Duodenal mucosa (tissue), 2 donors: ENCODE results near the gene COLEC11.

Experiments
- H3K27ac ChIP-seq: one replicate; pipeline ENCODE4 v1.7.0; 2013; ENCODE audit warnings: low read depth, low read length
- H3K27me3 ChIP-seq, 2 donors: one replicate each; pipeline ENCODE4 v1.7.0; 2013; ENCODE audit warnings: low read length in 2 of 2, control low read depth in 1 of 2; ENCODE audit not compliant: insufficient read depth in 2 of 2, control insufficient read depth in 1 of 2
- H3K36me3 ChIP-seq, 2 donors: one replicate each; pipeline ENCODE4 v1.7.0; 2013; ENCODE audit warnings: low read length in 2 of 2, control low read depth in 1 of 2; ENCODE audit not compliant: insufficient read depth in 2 of 2, control insufficient read depth in 1 of 2
- H3K4me1 ChIP-seq, 2 donors: one replicate each; pipeline ENCODE4 v1.7.0; 2013; ENCODE audit warnings: low read length in 2 of 2, control low read depth in 1 of 2; ENCODE audit not compliant: insufficient read depth in 2 of 2, control insufficient read depth in 1 of 2
- H3K4me3 ChIP-seq, 2 donors: one replicate each; pipeline ENCODE4 v1.7.0; 2013; ENCODE audit warnings: low read length in 2 of 2, low read depth in 1 of 2
- H3K9ac ChIP-seq, 2 donors: one replicate each; pipeline ENCODE4 v1.7.0; 2013; ENCODE audit warnings: low read length in 2 of 2, low read depth in 1 of 2
- H3K9me3 ChIP-seq, 2 donors: one replicate each; pipeline ENCODE4 v1.7.0; 2013; ENCODE audit warnings: low read length in 2 of 2, control low read depth in 1 of 2; ENCODE audit not compliant: control insufficient read depth in 1 of 2

COLEC11 gene

GRCh38 chr2:3597567-3597966, 2.7 kb downstream of the COLEC11 start:
- Histone ChIP-seq H3K36me3 (no peaks in the 10 kb centered on the region), H3K9ac (no peak overlapping the region), H3K4me1 (no peaks in the 10 kb centered on the region), H3K9me3 (no peaks in the 10 kb centered on the region), H3K27me3 (no peaks in the 10 kb centered on the region), H3K27ac (no peak overlapping the region), H3K4me3 (no peak overlapping the region)

DNA sequence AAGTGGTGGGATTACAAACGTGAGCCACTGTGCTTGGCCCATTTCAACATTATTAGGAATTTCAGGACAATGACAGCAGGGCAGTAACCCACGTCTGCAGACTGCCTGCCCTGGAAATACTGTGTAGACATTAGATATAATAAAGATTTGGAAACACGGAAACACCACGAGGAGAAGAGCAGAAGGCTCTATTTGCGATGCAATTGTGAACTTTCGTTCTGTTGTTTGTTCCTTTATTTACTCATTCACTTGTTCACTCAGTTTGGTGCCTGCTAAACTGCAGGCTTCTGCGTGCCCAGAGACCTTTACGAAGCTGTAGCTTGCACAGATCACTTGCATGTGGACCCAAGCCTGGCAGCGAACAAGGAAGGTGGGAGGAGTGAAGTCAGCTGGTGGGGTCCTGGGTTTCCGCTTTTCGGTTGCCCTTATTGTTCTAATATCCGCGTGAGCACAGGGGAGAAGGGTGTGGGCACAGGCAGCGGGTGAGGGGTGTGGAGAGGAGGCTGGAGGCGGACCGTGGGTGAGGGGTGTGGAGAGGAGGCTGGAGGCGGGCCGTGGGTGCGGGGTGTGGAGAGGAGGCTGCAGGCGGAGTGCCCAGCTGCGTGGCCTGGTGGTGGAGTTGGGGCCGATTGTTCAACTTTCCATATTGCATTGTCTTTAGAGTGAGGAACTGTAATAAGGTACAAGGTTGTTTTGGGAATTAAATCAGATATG, 3.4 kb downstream of the COLEC11 start:
- Histone ChIP-seq H3K36me3 (no peaks in the 10 kb centered on the region), H3K9me3 (no peaks in the 10 kb centered on the region), H3K9ac (no peak overlapping the region), H3K27me3 (no peaks in the 10 kb centered on the region), H3K4me1 (no peaks in the 10 kb centered on the region), H3K4me3 (no peak overlapping the region), H3K27ac (no peak overlapping the region)

GRCh38 chr2:3598912-3599854, 4.3 kb downstream of the COLEC11 start:
- H3K27ac ChIP-seq = no peak overlapping the region
- H3K4me1 ChIP-seq = no peaks in the 10 kb centered on the region
- H3K9ac ChIP-seq = no peak overlapping the region
- H3K9me3 ChIP-seq = no peaks in the 10 kb centered on the region
- H3K36me3 ChIP-seq = no peaks in the 10 kb centered on the region
- H3K27me3 ChIP-seq = no peaks in the 10 kb centered on the region
- no peak overlapping the region for H3K4me3 ChIP-seq

DNA sequence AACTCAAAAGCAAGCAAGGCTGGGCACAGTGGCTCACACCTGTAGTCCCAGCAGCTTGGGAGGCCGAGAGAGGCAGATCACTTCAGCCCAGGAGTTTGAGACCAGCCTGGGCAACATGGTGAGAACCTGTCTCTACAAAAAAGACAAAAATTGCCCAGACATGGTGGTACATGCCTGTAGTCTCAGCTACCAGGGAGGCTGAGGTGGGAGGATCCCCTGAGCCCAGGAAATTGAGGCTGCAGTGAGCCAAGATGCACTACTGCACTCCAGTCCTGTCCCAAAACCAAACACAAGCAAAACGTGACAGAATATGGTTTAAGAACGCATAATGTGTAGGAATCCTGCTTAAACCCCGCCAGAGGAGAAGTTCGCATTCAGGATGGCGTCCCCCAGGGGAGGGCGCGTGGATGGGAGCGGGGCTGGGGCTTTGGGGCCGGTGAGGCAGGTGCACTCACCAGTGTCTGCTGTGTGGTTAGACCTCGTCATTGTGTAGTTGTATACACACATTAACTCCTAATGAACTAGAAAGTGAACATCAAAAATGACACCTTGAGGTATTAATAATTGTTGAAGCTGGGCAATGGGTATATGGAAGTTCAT, 5.4 kb downstream of the COLEC11 start:
- Histone ChIP-seq H3K27ac (no peak overlapping the region), H3K4me3 (no peak overlapping the region), H3K27me3 (no peaks in the 10 kb centered on the region), H3K9me3 (no peaks in the 10 kb centered on the region), H3K36me3 (no peaks in the 10 kb centered on the region), H3K4me1 (no peaks in the 10 kb centered on the region), H3K9ac (no peak overlapping the region)

- no peaks in the 10 kb centered on the region for H3K27me3 ChIP-seq
- no peaks in the 10 kb centered on the region for H3K9me3 ChIP-seq
- no peak overlapping the region for H3K4me3 ChIP-seq
- H3K9ac ChIP-seq = no peak overlapping the region
- no peak overlapping the region for H3K27ac ChIP-seq
- no peaks in the 10 kb centered on the region for H3K4me1 ChIP-seq
- no peaks in the 10 kb centered on the region for H3K36me3 ChIP-seq
Observed at GRCh38 chr2:3601561-3602271, 6.8 kb downstream of the COLEC11 start.

- H3K27ac ChIP-seq = no peak overlapping the region
- no peaks in the 10 kb centered on the region for H3K36me3 ChIP-seq
- H3K4me3 ChIP-seq = no peak overlapping the region
- H3K9me3 ChIP-seq = no peaks in the 10 kb centered on the region
- no peaks in the 10 kb centered on the region for H3K4me1 ChIP-seq
- no peak overlapping the region for H3K9ac ChIP-seq
- H3K27me3 ChIP-seq = no peaks in the 10 kb centered on the region
Observed at GRCh38 chr2:3602553-3603339, 7.8 kb downstream of the COLEC11 start.

- Histone ChIP-seq H3K27me3 (no peaks in the 10 kb centered on the region), H3K36me3 (no peaks in the 10 kb centered on the region), H3K4me3 (no peak overlapping the region), H3K9ac (no peak overlapping the region), H3K27ac (no peak overlapping the region), H3K4me1 (no peaks in the 10 kb centered on the region), H3K9me3 (no peaks in the 10 kb centered on the region)
Observed at GRCh38 chr2:3603536-3604206, 8.8 kb downstream of the COLEC11 start.

DNA sequence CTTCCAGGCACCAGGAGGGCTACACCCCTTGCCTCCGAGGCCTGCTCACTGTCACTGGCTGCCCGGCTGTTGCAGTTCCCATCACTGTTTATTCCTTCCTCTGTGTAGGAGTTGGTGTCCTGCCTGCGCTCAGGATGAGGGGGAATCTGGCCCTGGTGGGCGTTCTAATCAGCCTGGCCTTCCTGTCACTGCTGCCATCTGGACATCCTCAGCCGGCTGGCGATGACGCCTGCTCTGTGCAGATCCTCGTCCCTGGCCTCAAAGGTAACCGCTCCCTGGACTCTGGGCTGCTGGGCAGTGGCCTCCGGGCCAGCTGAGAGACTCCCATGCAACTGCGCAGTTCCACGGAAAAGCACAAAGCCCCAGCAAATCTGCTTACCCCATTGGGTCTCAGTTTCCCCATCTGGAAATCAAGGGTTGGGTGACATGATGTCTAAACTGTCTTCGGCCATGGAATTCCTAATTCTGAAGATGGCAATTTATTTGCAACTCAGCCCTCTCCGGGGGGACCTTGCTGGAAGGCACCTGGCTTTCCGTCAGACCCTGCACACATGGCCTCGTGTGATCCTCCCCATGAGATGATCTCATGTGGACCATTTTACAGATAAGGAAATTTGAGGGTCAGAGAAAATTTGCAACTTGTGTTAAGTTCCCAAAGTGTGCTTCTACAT, 9.4 kb downstream of the COLEC11 start:
- Histone ChIP-seq H3K27me3 (no peaks in the 10 kb centered on the region), H3K4me3 (no peak overlapping the region), H3K9ac (no peak overlapping the region), H3K4me1 (no peaks in the 10 kb centered on the region), H3K36me3 (no peaks in the 10 kb centered on the region), H3K9me3 (no peaks in the 10 kb centered on the region), H3K27ac (no peak overlapping the region)
